IPS DF 19.7 (cell line): ENCODE data around the gene STRA8.

ENCODE experiments used
- DNase-seq: peaks from one replicate; pipeline ENCODE4 v3.0.0-alpha.2; 2013; ENCODE audit warnings: low read depth, low spot score

STRA8 gene, protein sequence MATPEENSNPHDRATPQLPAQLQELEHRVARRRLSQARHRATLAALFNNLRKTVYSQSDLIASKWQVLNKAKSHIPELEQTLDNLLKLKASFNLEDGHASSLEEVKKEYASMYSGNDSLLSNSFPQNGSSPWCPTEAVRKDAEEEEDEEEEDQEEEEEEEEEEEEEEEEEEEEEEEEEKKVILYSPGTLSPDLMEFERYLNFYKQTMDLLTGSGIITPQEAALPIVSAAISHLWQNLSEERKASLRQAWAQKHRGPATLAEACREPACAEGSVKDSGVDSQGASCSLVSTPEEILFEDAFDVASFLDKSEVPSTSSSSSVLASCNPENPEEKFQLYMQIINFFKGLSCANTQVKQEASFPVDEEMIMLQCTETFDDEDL

DNA sequence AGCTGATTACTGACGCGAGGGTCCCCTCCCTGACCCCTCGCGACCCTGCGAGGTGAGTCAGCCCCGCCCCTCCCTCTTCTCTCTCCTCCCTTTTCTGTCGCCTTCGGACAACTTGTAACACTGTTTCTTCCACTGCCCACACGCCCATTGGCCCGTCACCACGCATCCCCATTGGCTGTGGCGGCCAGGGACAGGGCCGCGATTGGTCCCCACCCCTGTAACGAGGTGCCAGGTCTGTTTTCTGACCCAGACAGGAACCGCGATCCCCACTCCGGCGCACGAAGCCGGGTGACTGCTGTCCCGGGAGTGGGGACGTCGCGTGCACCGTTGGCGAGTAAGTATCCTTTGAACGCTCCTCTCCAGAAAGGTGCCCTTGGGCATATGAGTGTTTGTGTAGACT lies at the start of gene STRA8:
Gene STRA8 (plus strand): TSS at position 269 of the 400 bp plus-strand sequence. CDS start 6,687 bp downstream, outside the sequence.
- no peak for DNase-seq

DNA sequence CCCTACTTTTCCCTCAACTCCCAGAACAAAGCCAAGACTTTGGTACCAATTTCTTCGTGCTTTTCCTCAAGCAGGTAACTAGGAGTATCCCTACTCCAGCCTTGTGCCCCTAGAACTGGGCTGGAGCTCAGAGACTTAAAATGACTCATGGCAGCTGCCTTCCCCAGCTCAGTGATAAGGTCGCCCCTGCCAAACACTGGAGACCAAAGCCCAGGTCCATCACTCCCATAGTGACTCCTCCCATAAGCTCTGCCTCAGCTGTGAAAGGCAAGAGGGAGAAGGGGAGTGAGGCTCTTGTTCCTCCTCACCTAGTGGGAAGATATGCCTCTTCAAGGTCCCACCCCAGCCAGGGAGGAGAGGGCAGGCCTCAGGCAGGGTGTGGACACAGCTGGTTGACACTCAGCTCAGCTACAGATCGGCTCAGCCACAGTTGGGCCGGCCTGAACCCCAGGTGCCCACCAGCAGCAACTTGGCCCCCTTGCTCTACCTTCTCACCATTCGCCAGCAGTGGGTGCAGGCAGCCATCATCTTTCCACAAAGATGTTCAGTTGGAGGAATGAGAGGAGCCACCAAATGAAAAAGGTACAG lies 49.3 kb upstream of the STRA8 start:
- no peak for DNase-seq

DNA sequence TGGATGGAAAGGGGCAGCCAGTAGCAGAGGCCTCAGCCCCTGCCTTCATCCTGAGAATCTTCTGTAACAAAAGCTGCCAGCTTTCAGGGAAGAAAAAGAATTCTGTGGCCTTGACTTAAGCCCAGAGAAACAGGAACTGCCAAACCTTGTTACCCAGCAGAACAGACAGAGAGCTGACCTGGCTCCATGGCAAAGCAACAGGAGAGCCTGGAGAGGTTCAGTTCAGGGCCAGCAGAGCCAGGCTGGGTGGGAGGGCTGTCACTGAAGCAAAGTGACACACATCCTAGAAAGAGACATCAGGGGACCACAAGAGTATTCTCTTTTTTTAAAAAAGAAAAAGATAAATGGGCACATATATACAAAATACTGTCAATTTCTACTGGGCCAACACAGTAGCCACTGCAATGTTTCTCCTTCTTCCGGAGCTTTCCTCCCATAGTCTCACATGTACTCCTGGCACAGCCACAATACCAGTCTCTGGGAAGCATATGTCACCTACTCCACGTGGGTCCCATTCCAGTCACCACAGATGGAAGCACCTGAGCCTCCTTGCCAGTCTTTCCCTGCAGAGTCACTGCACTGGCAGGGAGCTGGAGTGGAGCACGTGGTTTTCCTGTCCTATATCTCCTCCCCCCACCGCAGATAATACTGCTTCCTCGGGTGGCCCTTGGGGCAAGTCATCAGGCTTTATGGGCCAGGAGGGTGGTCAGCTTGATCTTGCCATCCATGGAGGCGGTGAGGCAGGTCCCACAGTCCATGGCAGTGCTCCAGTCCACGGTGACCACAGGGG lies 48.0 kb upstream of the STRA8 start:
- DNase-seq, result no peak

DNA sequence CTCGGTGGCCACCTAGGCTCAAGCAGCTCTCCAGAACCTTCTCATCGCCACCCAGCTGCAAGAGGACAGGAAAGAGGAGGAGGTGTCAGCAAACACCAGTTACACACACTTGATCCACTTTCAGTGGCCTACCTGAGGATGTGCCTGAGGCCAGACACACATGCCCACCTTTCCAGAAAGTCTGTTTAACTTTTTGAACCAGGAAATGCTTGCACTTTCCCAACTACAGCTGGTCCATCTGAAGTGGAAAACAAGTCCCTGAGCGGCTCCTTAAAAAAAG lies 47.4 kb upstream of the STRA8 start:
- DNase-seq, result no peak

DNA sequence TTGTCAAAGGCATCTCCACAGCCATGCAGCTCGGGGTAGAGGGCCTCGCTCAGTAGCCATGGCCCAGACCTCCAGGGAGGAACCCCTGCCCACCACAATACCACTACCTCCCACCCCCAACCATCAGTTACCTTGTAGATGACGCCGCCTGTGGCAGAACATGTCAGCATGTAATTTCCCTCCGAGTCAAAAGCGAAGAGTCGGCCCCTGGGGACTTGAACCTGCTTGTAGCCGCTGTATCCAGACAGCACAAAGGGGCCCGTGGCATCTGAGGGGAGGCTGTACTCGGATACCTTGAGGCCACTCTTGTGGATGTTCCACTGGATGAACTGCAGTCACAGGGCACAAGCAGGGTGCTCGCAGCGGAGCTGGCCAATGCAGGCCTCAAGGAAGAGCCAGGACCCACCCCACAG lies 46.8 kb upstream of the STRA8 start:
- DNase-seq, result no peak

DNA sequence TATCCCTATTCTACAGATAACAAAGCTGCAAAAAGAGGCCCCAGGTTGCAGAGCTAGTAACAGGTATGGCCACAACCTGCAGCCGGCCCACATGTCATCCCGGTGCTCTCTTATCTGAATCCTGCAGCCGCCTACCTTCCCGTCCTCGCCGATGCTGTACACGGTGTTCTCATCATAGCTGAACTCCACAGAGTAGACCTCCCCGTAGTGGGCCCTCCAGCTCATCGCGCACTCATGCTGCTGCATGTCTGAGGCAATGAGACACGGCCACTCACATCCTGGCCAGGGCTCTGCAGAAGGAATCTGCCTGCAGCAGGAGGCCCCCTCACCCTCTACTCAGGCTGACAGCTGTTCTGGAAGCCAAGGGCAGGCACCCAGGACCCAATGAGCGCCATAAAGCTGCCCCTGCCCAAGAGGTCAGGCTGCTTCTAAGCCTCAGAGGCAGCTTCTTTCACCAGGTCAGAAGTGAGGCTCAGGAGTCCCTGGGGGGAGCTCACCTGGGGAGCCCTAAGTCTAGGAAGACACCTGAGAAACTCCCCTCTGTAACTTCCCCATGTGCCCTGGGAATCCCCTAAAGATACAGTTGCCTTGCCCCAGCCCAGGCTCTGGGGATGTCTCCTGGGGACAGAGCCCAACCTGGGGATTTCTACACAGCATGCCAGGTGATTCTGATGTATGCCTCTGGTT lies 45.2 kb upstream of the STRA8 start:
- DNase-seq, result no peak

DNA sequence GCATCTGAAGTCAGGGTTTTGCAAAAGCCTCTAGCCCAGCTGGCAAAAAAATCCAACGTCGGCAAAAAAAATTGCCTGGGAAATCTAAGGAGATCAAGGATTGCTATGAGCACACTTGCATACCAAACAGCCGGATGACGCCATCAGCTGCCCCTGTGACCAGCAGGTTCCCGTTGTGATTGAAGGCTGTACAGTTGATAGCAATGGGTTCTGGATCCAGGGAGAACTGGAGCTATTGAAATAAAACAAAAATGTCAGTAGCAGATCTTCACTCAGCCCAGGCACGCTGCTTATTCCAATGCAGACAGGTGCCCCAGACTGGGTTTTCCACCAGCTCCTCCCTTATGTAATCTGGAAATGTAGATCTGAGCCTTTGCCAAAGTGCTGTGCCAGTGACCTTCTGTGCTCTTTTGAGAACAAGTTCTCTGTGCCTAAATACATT lies 44.4 kb upstream of the STRA8 start:
- no peak for DNase-seq

DNA sequence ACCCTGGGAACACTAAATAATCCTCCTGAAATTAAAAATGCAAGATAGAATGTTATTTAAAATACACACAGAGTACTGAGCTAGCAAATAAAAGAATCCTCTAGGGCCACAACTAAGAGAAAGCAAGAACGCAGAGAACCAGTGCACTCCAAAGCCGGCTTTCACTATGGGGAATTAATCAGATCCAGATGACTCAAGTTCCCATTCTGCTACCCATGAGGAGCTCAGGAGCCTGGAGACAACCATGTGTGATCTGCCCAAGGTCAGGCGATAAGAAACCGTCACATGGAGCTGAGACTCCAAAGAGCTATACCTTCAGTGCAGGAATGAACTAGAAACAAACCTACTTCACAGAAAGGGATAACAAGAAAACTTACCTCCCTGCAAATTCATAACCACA lies 43.7 kb upstream of the STRA8 start:
- no peak for DNase-seq

DNA sequence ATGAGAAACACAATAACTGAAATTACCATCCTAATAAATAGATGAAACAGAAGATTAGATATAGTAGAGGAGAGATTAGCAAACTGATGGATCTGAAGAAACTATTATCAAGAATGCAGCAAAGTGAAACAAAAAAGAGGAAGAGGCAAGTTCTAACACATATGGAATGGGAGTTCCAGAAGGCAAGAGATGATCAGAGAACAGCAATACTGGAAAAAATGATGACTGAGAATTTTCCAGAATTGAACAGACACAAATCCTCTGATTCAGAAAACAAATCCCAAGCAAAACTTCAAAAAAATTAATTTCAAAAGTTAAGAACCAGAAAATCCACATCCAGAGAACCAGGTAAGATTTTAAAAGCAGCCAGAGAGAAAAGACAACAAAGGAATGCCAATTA lies 42.9 kb upstream of the STRA8 start:
- DNase-seq, result no peak

DNA sequence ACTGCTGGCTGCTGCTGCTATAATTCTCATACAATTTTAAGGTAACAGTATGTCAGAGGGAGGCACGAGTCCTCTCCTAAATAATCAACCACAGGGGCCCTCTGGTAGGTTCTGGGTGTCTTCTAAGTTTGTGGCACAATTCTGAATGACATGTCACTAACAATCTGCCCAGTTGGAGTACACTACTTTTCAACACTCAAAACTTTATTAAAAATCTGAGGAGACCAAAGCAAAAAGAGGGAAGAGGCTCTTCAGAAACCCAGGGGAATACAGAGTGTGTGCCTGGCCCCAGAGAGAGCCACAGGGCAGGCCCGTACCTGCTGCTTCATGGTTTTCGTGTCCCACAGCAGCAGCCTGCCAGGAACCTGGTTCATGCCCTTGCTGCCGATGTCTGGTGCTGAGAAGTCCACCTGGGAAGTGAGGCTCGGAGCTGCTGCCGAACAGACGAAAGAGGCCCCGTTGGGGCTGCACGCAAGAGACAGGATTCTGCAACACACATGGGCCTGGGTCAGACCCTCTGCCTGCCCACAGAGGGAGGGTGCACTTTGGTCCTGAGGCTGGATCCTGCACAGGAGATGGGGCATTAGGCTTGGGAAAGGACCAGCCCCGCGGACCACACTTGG lies 40.6 kb upstream of the STRA8 start:
- no peak for DNase-seq

DNA sequence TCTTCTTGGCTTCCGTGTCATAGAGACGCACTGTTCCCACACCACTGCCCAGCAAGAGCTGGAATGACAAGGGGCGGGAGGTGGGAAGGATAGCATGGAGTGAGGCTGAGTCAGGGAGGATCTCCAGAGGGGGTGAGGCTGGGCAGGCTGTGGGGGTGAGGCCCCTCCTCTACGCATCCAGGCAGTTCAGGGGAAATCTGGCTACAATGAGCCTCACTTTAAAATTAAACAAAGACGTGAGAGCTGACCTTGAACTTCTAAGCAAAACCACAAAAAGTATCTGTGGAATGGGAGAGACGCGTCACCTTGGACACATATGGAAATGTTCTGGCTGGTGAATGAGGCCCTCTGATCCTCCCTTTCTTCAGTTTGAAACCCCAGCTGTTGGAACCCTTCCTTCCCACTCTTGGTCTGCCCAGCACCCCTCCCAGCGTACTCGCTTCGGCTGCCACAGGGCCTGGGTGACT lies 40.0 kb upstream of the STRA8 start:
- no peak for DNase-seq

DNA sequence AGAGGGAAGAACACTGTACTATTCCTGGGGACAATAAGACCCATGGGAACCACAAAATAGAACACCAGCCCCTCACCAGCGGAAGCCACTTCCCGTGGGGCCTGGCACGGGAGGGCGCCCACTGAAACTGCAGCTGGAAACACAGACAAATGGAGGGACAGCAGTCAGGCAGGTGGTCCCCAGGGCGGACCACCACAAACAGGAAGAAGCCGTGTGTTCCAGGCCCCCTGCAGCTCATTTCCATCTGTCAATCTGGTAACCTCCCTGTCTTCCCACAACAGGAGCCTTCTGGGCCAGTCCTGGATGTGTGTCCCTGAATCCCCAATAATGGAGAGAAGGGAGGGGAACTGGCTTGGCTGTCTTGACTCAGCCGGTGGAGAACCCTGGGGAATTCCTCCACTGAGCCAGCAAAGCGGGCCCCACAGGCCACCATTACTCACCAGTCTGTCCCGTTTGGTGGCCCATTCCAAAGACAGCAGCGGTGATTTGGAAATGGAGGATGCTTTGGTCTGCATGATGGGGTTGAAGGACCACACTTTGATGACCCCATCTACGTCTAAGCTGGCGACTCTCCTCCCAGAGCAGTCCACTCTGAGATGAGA lies 39.0 kb upstream of the STRA8 start:
- DNase-seq, result no peak

DNA sequence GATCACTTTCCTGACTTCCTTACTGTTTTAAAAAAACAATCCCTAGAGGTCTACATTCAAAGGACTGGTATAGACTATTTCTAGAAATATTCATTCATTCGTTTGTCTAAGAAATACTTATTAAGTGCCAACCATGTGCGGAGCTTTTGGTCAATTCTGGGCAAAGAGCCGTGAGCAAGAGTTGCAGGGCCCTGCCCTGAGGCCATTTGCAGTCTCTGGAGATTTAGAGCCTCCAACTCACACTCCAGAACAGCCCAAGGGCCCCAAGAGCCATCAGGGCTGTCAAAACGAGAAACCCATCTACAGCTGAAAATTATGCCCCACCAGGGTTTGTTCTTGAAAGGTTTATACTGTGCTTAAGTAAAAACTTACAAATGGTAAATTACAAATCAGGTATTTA lies 38.5 kb upstream of the STRA8 start:
- no peak for DNase-seq

DNA sequence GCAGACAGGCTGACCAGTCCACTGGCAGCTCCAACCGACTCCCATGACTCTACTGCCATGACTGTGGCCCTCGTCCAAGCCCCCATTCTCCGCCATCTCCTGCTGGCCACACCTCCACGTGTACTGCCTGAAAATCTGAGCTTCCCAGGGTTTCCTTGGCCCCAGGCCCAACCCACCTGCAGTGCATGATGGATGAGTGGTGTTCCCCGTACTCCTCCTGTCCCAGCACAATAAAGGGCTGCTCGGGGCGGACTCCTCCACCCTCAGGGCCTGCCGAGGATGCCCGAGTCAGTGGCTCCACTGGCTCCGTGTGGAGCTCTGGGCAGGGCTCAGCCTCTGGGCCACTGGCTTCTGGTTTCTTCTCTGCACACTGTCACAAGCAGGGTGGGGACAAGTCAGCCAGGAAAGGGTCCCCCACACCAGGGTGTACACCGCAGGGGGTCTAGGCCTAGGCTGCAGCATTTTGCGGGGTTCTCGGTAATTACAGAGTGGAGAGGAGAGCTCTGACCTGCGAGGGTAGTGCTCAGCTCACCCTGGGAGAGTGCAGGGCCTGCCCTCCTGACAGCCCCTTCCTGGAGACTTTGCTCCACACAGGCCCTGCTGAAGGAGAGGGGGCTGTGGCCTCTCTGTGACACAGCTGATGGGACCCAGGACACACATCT lies 37.5 kb upstream of the STRA8 start:
- no peak for DNase-seq

DNA sequence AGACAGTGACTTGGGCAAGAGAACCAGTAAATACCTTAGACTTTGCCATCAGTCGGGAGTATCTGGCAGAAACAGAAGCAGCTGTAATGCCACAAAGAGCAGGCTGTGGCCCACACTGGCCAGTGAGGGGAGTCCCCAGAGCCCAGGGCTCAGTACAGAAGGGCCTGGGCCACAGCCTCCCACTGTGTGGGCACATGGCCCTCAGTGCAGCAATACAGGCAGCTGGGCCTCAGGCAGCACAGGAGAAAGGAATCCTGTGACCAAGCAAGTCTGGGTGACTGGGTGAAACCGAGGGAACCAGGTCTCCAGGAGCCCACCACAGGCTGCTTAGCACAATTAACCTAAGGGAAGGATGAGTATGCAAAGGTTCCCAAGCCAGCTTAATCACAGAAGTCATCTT lies 36.3 kb upstream of the STRA8 start:
- no peak for DNase-seq

DNA sequence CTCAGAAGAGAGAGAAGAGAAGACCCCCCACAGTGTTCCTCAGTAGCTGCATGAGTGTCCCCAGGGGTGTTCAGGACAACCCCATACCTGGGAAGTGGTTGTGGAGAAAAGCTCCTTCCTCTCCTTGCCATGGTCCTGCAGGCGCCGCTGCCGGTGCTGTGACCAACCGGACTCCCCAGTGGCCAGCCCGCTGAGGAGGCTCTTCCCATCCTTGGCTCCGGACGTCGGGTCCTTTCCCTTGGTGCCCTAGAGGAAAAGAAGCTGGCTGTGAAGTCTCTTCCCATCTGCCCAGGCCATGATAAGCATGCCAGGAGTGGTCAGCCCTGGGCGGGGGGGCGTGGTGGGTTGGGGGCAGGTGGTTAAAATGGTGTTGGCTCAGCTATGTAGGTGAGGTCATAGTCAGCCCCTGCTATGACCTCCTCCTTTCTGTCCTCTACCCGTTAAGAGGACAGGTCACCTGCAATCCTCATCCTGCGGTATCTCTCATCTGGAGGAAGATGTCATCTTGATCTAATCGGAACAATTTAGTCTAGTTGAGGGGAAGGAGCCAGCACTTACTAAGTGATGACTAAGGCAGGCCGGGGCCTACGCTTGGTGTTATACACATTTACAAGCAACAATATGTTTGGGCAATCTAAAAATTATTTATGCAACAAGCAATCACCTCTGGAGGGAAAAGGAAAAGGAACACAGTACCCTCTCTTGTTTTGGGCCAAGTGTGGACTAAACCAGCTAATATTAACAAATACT lies 35.6 kb upstream of the STRA8 start:
- no peak for DNase-seq

DNA sequence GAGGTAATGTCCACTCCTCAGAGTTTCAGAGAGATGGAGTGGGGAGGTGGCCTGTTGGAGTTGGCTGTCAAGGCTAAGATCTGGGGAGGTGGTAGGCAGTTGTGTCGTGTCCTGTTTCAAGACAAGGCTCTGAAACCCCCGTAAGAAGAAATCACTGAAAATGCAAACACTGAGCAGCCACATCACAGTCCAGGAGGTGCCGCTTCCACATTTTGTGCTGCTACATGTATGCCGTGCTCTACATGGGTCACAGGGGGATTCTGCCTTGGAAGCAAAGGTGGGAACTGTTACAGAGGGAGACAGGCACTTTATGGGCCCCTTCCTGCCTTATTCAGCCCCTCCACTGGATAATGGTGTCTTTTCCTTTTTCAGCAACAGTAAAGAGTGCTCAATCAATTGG lies 34.2 kb upstream of the STRA8 start:
- no peak for DNase-seq

DNA sequence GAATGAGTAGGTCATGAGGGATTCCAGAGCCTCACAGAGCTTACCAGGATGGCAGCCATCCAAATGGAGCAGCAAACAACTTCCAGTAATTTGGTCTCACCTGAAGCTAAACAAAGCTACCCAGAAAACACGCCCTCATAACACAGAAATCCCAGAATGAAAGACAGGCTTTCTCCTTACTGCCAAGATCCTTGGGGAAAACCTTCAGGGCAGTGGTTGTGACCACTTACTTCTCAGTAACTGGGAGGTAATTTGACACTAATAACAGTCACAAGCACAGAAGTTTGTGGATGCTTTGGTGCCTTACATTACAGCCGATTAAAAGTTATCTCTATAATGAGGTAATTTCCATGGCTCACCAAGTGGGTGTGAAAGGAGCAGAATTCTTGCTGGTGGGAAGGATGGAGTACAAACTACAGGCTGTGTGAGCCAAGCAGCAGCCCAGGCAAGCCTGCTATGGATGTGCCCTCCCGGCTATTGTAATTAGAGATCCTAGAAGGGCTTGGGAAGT lies 32.8 kb upstream of the STRA8 start:
- DNase-seq, result no peak

DNA sequence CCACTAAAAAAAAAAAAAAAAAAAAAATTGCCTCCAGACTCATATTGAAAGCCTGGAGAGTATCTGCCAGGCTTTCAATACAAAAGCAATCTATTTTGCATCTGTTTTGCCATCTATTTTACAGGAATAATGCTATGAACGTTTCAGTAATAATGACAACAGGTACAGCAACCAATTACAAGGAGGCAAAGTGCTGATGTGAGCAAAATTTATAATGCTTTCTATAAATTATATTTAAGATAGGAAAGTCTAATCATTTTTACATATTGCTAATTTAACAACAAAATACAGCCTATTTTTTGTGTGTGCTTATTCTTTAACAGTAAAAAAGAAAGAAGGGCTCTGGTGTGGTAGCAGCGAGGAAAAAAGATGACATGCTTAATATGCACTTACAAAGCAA lies 32.3 kb upstream of the STRA8 start:
- DNase-seq, result no peak

DNA sequence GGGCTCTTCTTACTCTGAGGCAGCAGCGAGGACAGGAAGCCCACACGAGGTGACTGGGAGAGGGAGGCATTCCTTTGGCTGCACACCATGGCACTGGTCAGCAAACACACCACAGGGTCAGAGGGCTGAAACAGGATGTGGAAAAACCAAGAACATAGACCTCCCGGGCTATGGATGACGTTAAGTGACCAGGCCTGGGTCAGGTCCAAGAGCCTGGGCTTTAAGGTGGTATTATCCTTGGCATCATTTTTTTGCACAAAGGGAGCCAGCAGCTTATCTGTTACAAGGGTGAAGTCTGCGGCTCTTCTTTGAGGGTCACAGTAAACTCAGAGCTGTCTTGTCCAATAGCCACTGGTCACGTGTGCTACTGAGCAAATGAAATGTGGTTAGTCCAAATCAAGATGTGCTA lies 29.3 kb upstream of the STRA8 start:
- no peak for DNase-seq
